ENCODE data around the gene RINL.
"Not testable (repeated sequence)": the region's sequence is repeated elsewhere in the genome, so short reads cannot be mapped to it uniquely, and the experiment has no call there.

RINL gene

GRCh38 chr19:38904581-38905539, 26.8 kb upstream of the RINL start:
- DNase-seq: no peak

- no peak for DNase-seq
These were observed 23.6 kb upstream of the RINL start for GRCh38 chr19:38901683-38902082.

- no peak for DNase-seq
These were observed 22.7 kb upstream of the RINL start for GRCh38 chr19:38900743-38901190.

GRCh38 chr19:38900202-38900629, 22.1 kb upstream of the RINL start:
- DNase-seq: no peak

- DNase-seq: peak; percentile 100
These were observed 21.5 kb upstream of the RINL start, which contains the start of the genes NFKBIB and SIRT2 for GRCh38 chr19:38899447-38900201. NFKBIB (plus strand) TSS chr19:38899969; CDS start chr19:38900033, 64 bp downstream. SIRT2 (minus strand) TSS chr19:38899618; CDS start chr19:38899521, 97 bp downstream.

- no peak for DNase-seq
These were observed 20.8 kb upstream of the RINL start for GRCh38 chr19:38898788-38899446.

- DNase-seq: no peak
These were observed 16.9 kb upstream of the RINL start for GRCh38 chr19:38894968-38895367.

- no peak for DNase-seq
These were observed 15.3 kb upstream of the RINL start for GRCh38 chr19:38893341-38893771.

- no peak for DNase-seq
These were observed 14.8 kb upstream of the RINL start for GRCh38 chr19:38892841-38893240.

GRCh38 chr19:38891771-38892170, 13.7 kb upstream of the RINL start:
- no peak for DNase-seq

GRCh38 chr19:38890686-38891085, 12.6 kb upstream of the RINL start:
- no peak for DNase-seq

GRCh38 chr19:38889803-38890202, 11.7 kb upstream of the RINL start:
- no peak for DNase-seq

GRCh38 chr19:38888876-38889275, 10.8 kb upstream of the RINL start:
- no peak for DNase-seq

- DNase-seq: not testable (repeated sequence)
These were observed 6.6 kb upstream of the RINL start for GRCh38 chr19:38884691-38885090.

GRCh38 chr19:38883286-38883685, 5.2 kb upstream of the RINL start:
- no peak for DNase-seq

- no peak for DNase-seq
These were observed 3.0 kb upstream of the RINL start for GRCh38 chr19:38880882-38881609.

GRCh38 chr19:38880076-38880881, 2.2 kb upstream of the RINL start:
- no peak for DNase-seq

- no peak for DNase-seq
These were observed 1.3 kb upstream of the RINL start for GRCh38 chr19:38879400-38879751.

- no peak for DNase-seq
These were observed 712 bp upstream of the RINL start for GRCh38 chr19:38878575-38879399.

- no peak for DNase-seq
These were observed 2.2 kb downstream of the RINL start for GRCh38 chr19:38875656-38876395.

Measured in fibroblast of skin of right biceps (primary cell).